B cell (primary cell): ENCODE results near the gene CYP2W1. TPM values are rescaled to one million over a fixed set of nuclear protein-coding genes. Genes with fewer than 3 reads are reported as not detected.

Experiments used
- ATAC-seq: fragments of 200-7000 bp; cut with Tn5 transposase; one replicate; pipeline ENCODE4 v1.10.0; 2021; ENCODE audit warnings: low read depth, mild to moderate bottlenecking, moderate number of reproducible peaks, moderate library complexity
- CTCF ChIA-PET: fragments of 350-600 bp; sonication (Branson Sonifier 250); formaldehyde crosslinking; loops from one replicate; lab custom pipeline; 2021; ENCODE audit warnings: antibody characterized with exemption, inconsistent platforms; lab: Charles Lee
- POLR2A ChIA-PET: fragments of 350-600 bp; sonication (Branson Sonifier 250); formaldehyde crosslinking; loops from one replicate; lab custom pipeline; 2021; ENCODE audit warnings: antibody characterized with exemption; lab: Charles Lee
- DNase-seq: peaks from one replicate; pipeline ENCODE4 v3.0.0; 2013
- H2AFZ ChIP-seq: 2 replicates; pipeline ENCODE4 v1.6.1; 2012; ENCODE audit warnings: mild to moderate bottlenecking, low read depth, low read length; ENCODE audit not compliant: insufficient read depth, poor library complexity, severe bottlenecking
- H3K27ac ChIP-seq, 2 donors: 1 replicate in 1 of 2; 2 replicates in 1 of 2; pipeline ENCODE4 v1.5.1; 2012 to 2013; ENCODE audit warnings: low read length in 2 of 2, mild to moderate bottlenecking in 2 of 2, moderate library complexity in 1 of 2
- H3K27me3 ChIP-seq, 4 experiments: fragments of 200-600 bp in 1 of 4; sonication (generic) in 1 of 4; replicated peaks in 1 of 4; 1 replicate in 2 of 4; 2 replicates in 2 of 4; pipeline versions ENCODE4 v1.6.1 to v1.7.0; 2013 to 2016; ENCODE audit warnings: low read length in 3 of 4, mild to moderate bottlenecking in 2 of 4, mixed read lengths in 1 of 4, moderate library complexity in 1 of 4; ENCODE audit not compliant: insufficient read depth in 4 of 4, control insufficient read depth in 3 of 4; ENCODE audit errors: control extremely low read depth in 1 of 4
- H3K36me3 ChIP-seq, 2 experiments: replicated peaks in 1 of 2; 1 replicate in 1 of 2; 2 replicates in 1 of 2; pipeline versions ENCODE4 v1.6.1 to v1.7.1; 2013; ENCODE audit warnings: low read length in 1 of 2; ENCODE audit not compliant: insufficient read depth in 2 of 2, control insufficient read depth in 1 of 2; ENCODE audit errors: control extremely low read depth in 1 of 2, extremely low read depth in 1 of 2
- H3K4me1 ChIP-seq, 2 donors: fragments of 200-600 bp in 1 of 2; sonication (generic) in 1 of 2; 1 replicate in 1 of 2; 2 replicates in 1 of 2; pipeline versions ENCODE4 v1.5.1 to v1.6.1; 2013 to 2017; ENCODE audit warnings: low read length in 2 of 2; ENCODE audit not compliant: control insufficient read depth in 2 of 2, insufficient read depth in 2 of 2
- H3K4me2 ChIP-seq: replicated peaks from 2 replicates; pipeline ENCODE3; 2012; ENCODE audit warnings: mild to moderate bottlenecking, low read depth, low read length; ENCODE audit not compliant: poor library complexity, severe bottlenecking
- H3K4me3 ChIP-seq, 5 experiments: fragments of 200-600 bp in 1 of 5; sonication (generic) in 1 of 5; 1 replicate in 3 of 5; 2 replicates in 2 of 5; pipeline versions ENCODE4 v1.5.1 to v1.7.0; 2011 to 2016; ENCODE audit warnings: low read length in 4 of 5, mild to moderate bottlenecking in 4 of 5, low read depth in 2 of 5, control low read depth in 1 of 5, moderate library complexity in 1 of 5; ENCODE audit not compliant: insufficient read depth in 1 of 5; ENCODE audit errors: control extremely low read depth in 1 of 5, extremely low read depth in 1 of 5
- H3K79me2 ChIP-seq: fragments of 200-600 bp; sonication (generic); one replicate; pipeline ENCODE4 v1.6.0; 2016; ENCODE audit warnings: low read length; ENCODE audit not compliant: control insufficient read depth, insufficient read depth
- H3K9ac ChIP-seq: fragments of 200-600 bp; sonication (generic); 2 replicates; pipeline ENCODE4 v1.6.1; 2017; ENCODE audit warnings: mild to moderate bottlenecking, low read length, moderate library complexity
- H3K9me3 ChIP-seq, 3 donors: one replicate each; pipeline versions ENCODE4 v1.6.1 to v1.7.1; 2013; ENCODE audit warnings: low read length in 2 of 3; ENCODE audit not compliant: control insufficient read depth in 2 of 3, insufficient read depth in 1 of 3; ENCODE audit errors: control extremely low read depth in 1 of 3
- H4K20me1 ChIP-seq: 2 replicates; pipeline ENCODE4 v1.6.0; 2012; ENCODE audit warnings: mild to moderate bottlenecking, low read length; ENCODE audit not compliant: insufficient read depth, control insufficient read depth, poor library complexity, severe bottlenecking
- H3K27ac Mint-ChIP-seq: one replicate; pipeline ENCODE4 v1.8.0; 2021; ENCODE audit warnings: mixed read lengths
- H3K27me3 Mint-ChIP-seq: one replicate; pipeline ENCODE4 v1.8.0; 2021; ENCODE audit warnings: mixed read lengths
- H3K4me1 Mint-ChIP-seq: one replicate; pipeline ENCODE4 v1.8.0; 2021; ENCODE audit warnings: mixed read lengths
- H3K4me3 Mint-ChIP-seq: one replicate; pipeline ENCODE4 v1.8.0; 2021; ENCODE audit warnings: mixed read lengths
- H3K9me3 Mint-ChIP-seq: one replicate; pipeline ENCODE4 v1.8.0; 2022; ENCODE audit warnings: mixed read lengths; ENCODE audit not compliant: insufficient read depth
- CTCF ChIP-seq: fragments of 200-600 bp; IDR thresholded peaks from one replicate; pipeline ENCODE4 v1.8.0; 2022; ENCODE audit warnings: antibody characterized with exemption, mild to moderate bottlenecking
- EZH2 ChIP-seq: IDR thresholded peaks from 2 replicates; pipeline ENCODE4 v1.6.1; 2012; ENCODE audit warnings: borderline replicate concordance, low read depth, mild to moderate bottlenecking, moderate library complexity, low read length; ENCODE audit not compliant: insufficient read depth, poor library complexity, severe bottlenecking
- WGBS: methylation state at CpG from one replicate; pipeline ENCODE4 v1.1.5; 2013; ENCODE audit warnings: missing lambda C conversion rate; ENCODE audit not compliant: insufficient coverage; 5-methylcytosine and 5-hydroxymethylcytosine counted together
- intact Hi-C: fragments of 100-400 bp; cut with micrococcal nuclease; formaldehyde crosslinking; loops from one replicate; pipeline ENCODE4 v1.10.0; 2022
- polyA plus RNA-seq: library from polyadenylated mRNA; depleted of rRNA; stranded (reverse); fragments of >200 nt; gene quantifications from 2 replicates; pipeline ENCODE4 v1.2.3, GENCODE V29; 2012
- total RNA-seq, 2 donors: library from RNA; stranded (reverse); fragments of 120-200 nt in 1 of 2; gene quantifications; 1 replicate in 1 of 2; 2 replicates in 1 of 2; pipeline versions ENCODE4 v1.2.3 to v1.2.4, GENCODE V29; 2013 to 2022

Gene CYP2W1
- total and polyA plus RNA-seq, 2 donors (not counting 1 experiment from before 2014, with no cell fraction given) = not detected

- no peaks in the 10 kb centered on the region for H3K79me2 ChIP-seq
- H3K27me3 ChIP-seq = peaks cover 0 to 36% (median 8%) of the 10 kb centered on the region in 4 experiments
- Mint-ChIP-seq H3K4me3 (no peak overlapping the region), H3K4me1 (peaks cover 11% of the 10 kb centered on the region), H3K27me3 (peaks cover 4% of the 10 kb centered on the region), H3K27ac (no peak overlapping the region), H3K9me3 (no peaks in the 10 kb centered on the region)
- POLR2A ChIA-PET = interaction anchor here (2.4 to 6.2 kb wide), 2 partner anchors 16 to 74 kb away, joined by 12 to 47 read pairs; partner anchors contain the start of gene COX19
- CTCF ChIA-PET = interaction anchor here (0.5 to 10.9 kb wide), 10 partner anchors 9 to 1420 kb away, joined by 4 to 496 read pairs (median 5); partner anchors contain the start of gene CYP2W1
- DNase-seq = no peak
- H3K9me3 ChIP-seq = no peaks in the 10 kb centered on the region
- H2AFZ ChIP-seq = no peak overlapping the region
- H3K9ac ChIP-seq = no peak overlapping the region
- TF ChIP-seq CTCF = no peak
- TF ChIP-seq EZH2 = no peak
- H3K4me2 ChIP-seq = no peak overlapping the region
- no peak for ATAC-seq
- peaks cover 17% of the 10 kb centered on the region for H4K20me1 ChIP-seq
- no peak overlapping the region for H3K4me3 ChIP-seq
- intact Hi-C loops = no loop called here
- 88% methylated on average over 20 of the region's 35 CpGs for WGBS
- H3K4me1 ChIP-seq = peaks cover 0 to 9% of the 10 kb centered on the region in 2 donors
- peaks cover 0 to 3% of the 10 kb centered on the region in 2 experiments for H3K36me3 ChIP-seq
- no peak overlapping the region for H3K27ac ChIP-seq
Observed at GRCh38 chr7:990933-991728, 8.2 kb downstream of the CYP2W1 start.
